Measurements from ENCODE around the gene LRRC49.

- no peak for TF ChIP-seq CTCF (conservative IDR thresholded peaks at IDR 0.05; ENCODE audit: low read length)
- no peak for TF ChIP-seq EZH2phosphoT487 (IDR thresholded peaks at IDR 0.05; ENCODE audit: borderline replicate concordance, low read depth, low read length)
These were observed 43.0 kb downstream of the LRRC49 start for GRCh38 chr15:70935631-70936030.
